ENCODE measurements around the gene ZNF598. TPM values are rescaled to one million over a fixed set of nuclear protein-coding genes. Genes with fewer than 3 reads are reported as not detected.

Gene ZNF598
- total and polyA plus RNA-seq, 10 of the 15 experiments (the other 5 are each of a cell fraction or from before 2014, with no cell fraction given) = 0.08 to 74.0 (median 14.4) TPM

DNA sequence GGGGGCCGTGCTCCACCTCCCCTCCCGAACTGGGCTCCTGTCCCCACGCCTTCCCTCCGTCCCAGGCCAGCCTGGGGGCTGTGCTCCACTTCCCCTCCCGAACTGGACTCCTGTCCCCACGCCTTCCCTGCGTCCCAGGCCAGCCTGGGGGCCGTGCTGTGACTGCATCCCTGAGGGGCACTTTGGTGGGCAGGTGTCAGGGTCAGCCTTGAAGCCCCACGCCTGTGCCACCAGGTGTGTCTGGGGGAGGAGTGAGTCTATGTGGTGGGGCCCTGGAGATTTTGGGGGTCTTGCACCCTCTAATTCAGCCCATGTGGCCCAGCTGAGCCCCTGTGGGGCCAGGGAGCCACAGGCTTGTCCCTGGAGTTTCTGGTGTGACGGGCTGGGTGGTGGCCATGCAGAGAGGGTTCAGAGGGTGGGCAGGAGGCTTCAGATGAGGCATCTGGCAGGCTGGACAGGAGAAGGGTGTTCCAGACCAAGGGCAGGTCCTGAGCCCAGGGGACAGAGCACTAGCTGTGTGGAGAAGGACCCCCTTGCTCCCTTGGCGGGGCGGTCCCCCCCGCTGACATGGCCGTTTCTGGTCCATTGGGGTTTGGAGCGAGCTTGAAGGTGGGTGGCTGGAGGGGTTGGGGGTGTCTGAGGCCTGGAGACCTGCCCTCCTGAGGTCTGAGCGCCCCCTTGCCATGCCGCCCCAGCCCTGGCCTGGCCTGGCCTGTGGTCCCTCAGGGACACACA, 25.2 kb upstream of the ZNF598 start:
- no peak for FAIRE-seq
- Histone ChIP-seq H3K9me3 (replicated peaks; ENCODE audit: control insufficient read depth, insufficient read depth, low read length) (no peaks in the 10 kb centered on the region), H3K36me3 (ENCODE audit: control insufficient read depth in 2 of 2, insufficient read depth in 2 of 2, low read length in 1 of 2) (no peaks in the 10 kb centered on the region), H3K4me1 (ENCODE audit: control insufficient read depth, insufficient read depth, low read length) (no peaks in the 10 kb centered on the region), H2AFZ (ENCODE audit: control insufficient read depth, low read depth, low read length) (no peak overlapping the region), H3K4me2 (ENCODE audit: control insufficient read depth, insufficient read depth) (no peak overlapping the region), H3K9ac (ENCODE audit: control insufficient read depth, insufficient read depth, low read length) (no peak overlapping the region), H3K4me3 (no peak overlapping the region), H3K27me3 (replicated peaks in 1 of 2; ENCODE audit: control insufficient read depth in 2 of 2, insufficient read depth in 2 of 2, low read length in 1 of 2) (0 out of 4 replicates have a peak, but pooled peaks cover 0 to 2% of the 10 kb centered on the region in 2 experiments), H3K27ac (ENCODE audit: control insufficient read depth, insufficient read depth) (no peak overlapping the region), H3K79me2 (ENCODE audit: control insufficient read depth, insufficient read depth, low read length) (no peaks in the 10 kb centered on the region), H4K20me1 (ENCODE audit: control insufficient read depth, insufficient read depth) (no peaks in the 10 kb centered on the region)
- in situ Hi-C loops (cut with MboI) = no loop called here
- no peak for DNase-seq (ENCODE audit: low read depth, low spot score)
- WGBS (ENCODE audit: insufficient coverage, insufficient replicate concordance, low lambda C conversion rate, missing lambda C conversion rate) = 35% methylated on average over 15 of the region's 17 CpGs
- ATAC-seq = no peak
- BruUV-seq (replicated peaks) = no TSS peak
- CTCF ChIA-PET = no interaction called here
- POLR2A ChIA-PET = no interaction called here
- RAD21 ChIA-PET (ENCODE audit: unreplicated experiment) = no interaction called here
- SMC1A ChIA-PET (ENCODE audit: uncharacterized antibody, unreplicated experiment) = no interaction called here
- intact Hi-C loops (cut with micrococcal nuclease; ENCODE audit: unreplicated experiment) = no loop called here
- TF ChIP-seq RBBP5 (conservative IDR thresholded peaks at IDR 0.05) = no peak
- TF ChIP-seq, protein P1, sequence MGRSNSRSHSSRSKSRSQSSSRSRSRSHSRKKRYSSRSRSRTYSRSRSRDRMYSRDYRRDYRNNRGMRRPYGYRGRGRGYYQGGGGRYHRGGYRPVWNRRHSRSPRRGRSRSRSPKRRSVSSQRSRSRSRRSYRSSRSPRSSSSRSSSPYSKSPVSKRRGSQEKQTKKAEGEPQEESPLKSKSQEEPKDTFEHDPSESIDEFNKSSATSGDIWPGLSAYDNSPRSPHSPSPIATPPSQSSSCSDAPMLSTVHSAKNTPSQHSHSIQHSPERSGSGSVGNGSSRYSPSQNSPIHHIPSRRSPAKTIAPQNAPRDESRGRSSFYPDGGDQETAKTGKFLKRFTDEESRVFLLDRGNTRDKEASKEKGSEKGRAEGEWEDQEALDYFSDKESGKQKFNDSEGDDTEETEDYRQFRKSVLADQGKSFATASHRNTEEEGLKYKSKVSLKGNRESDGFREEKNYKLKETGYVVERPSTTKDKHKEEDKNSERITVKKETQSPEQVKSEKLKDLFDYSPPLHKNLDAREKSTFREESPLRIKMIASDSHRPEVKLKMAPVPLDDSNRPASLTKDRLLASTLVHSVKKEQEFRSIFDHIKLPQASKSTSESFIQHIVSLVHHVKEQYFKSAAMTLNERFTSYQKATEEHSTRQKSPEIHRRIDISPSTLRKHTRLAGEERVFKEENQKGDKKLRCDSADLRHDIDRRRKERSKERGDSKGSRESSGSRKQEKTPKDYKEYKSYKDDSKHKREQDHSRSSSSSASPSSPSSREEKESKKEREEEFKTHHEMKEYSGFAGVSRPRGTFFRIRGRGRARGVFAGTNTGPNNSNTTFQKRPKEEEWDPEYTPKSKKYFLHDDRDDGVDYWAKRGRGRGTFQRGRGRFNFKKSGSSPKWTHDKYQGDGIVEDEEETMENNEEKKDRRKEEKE (IDR thresholded peaks at IDR 0.05) = no peak
- TF ChIP-seq SIX5 (IDR thresholded peaks at IDR 0.05; ENCODE audit: low read depth, low read length, severe bottlenecking) = no peak
- TF ChIP-seq ASH2L (IDR thresholded peaks at IDR 0.05; ENCODE audit: borderline replicate concordance, low read depth) = no peak
- TF ChIP-seq KLF5 (IDR thresholded peaks at IDR 0.05; ENCODE audit: partially characterized antibody) = no peak
- no peak for TF ChIP-seq TCF3 (IDR thresholded peaks at IDR 0.05; ENCODE audit: borderline replicate concordance, insufficient read depth, low read depth, low read length)
- TF ChIP-seq, protein P2, sequence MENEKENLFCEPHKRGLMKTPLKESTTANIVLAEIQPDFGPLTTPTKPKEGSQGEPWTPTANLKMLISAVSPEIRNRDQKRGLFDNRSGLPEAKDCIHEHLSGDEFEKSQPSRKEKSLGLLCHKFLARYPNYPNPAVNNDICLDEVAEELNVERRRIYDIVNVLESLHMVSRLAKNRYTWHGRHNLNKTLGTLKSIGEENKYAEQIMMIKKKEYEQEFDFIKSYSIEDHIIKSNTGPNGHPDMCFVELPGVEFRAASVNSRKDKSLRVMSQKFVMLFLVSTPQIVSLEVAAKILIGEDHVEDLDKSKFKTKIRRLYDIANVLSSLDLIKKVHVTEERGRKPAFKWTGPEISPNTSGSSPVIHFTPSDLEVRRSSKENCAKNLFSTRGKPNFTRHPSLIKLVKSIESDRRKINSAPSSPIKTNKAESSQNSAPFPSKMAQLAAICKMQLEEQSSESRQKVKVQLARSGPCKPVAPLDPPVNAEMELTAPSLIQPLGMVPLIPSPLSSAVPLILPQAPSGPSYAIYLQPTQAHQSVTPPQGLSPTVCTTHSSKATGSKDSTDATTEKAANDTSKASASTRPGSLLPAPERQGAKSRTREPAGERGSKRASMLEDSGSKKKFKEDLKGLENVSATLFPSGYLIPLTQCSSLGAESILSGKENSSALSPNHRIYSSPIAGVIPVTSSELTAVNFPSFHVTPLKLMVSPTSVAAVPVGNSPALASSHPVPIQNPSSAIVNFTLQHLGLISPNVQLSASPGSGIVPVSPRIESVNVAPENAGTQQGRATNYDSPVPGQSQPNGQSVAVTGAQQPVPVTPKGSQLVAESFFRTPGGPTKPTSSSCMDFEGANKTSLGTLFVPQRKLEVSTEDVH (IDR thresholded peaks at IDR 0.05; ENCODE audit: low read depth, partially characterized antibody) = no peak
- no peak for TF ChIP-seq ETV6 (conservative IDR thresholded peaks at IDR 0.05 in 1 of 2, IDR thresholded peaks at IDR 0.05 in 1 of 2; ENCODE audit: borderline replicate concordance in 1 of 2, low read depth in 1 of 2)
- no peak for TF ChIP-seq KDM1A (IDR thresholded peaks at IDR 0.05; ENCODE audit: borderline replicate concordance)
- no peak for TF ChIP-seq CHD4 (IDR thresholded peaks at IDR 0.05)
- TF ChIP-seq MYC (IDR thresholded peaks at IDR 0.05; ENCODE audit: insufficient read depth, insufficient read length, insufficient replicate concordance, low read length, severe bottlenecking) = no peak
- TF ChIP-seq ZNF274 (IDR thresholded peaks at IDR 0.05; ENCODE audit: insufficient read depth, insufficient read length) = no peak
- TF ChIP-seq JUNB (IDR thresholded peaks at IDR 0.05) = no peak
- TF ChIP-seq, protein P3, sequence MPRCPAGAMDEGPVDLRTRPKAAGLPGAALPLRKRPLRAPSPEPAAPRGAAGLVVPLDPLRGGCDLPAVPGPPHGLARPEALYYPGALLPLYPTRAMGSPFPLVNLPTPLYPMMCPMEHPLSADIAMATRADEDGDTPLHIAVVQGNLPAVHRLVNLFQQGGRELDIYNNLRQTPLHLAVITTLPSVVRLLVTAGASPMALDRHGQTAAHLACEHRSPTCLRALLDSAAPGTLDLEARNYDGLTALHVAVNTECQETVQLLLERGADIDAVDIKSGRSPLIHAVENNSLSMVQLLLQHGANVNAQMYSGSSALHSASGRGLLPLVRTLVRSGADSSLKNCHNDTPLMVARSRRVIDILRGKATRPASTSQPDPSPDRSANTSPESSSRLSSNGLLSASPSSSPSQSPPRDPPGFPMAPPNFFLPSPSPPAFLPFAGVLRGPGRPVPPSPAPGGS (IDR thresholded peaks at IDR 0.05; ENCODE audit: borderline replicate concordance, insufficient read depth, low read depth, low read length, poor library complexity, severe bottlenecking) = no peak
- no peak for TF ChIP-seq HCFC1 (IDR thresholded peaks at IDR 0.05; ENCODE audit: low read length)
- TF ChIP-seq HDAC6 (IDR thresholded peaks at IDR 0.05; ENCODE audit: unreplicated experiment) = no peak
